Mucosa of rectum (tissue), 2 donors: Measurements from ENCODE around the gene IGSF10.

Source experiments
- H3K27ac ChIP-seq, 2 donors: one replicate each; pipeline ENCODE4 v1.7.0; 2013; ENCODE audit warnings: inconsistent platforms in 2 of 2, low read depth in 2 of 2, low read length in 2 of 2
- H3K27me3 ChIP-seq, 2 donors: one replicate each; pipeline ENCODE4 v1.7.0; 2013; ENCODE audit warnings: low read length in 2 of 2; ENCODE audit not compliant: control insufficient read depth in 2 of 2, insufficient read depth in 2 of 2
- H3K36me3 ChIP-seq, 2 donors: one replicate each; pipeline ENCODE4 v1.7.0; 2013; ENCODE audit warnings: low read length in 2 of 2; ENCODE audit not compliant: control insufficient read depth in 2 of 2, insufficient read depth in 2 of 2
- H3K4me1 ChIP-seq, 2 donors: one replicate each; pipeline ENCODE4 v1.7.0; 2013; ENCODE audit warnings: low read length in 2 of 2, mild to moderate bottlenecking in 1 of 2; ENCODE audit not compliant: control insufficient read depth in 2 of 2, insufficient read depth in 2 of 2
- H3K4me3 ChIP-seq, 2 donors: one replicate each; pipeline ENCODE4 v1.7.0; 2013; ENCODE audit warnings: low read length in 2 of 2
- H3K9ac ChIP-seq, 2 donors: one replicate each; pipeline ENCODE4 v1.7.0; 2013; ENCODE audit warnings: low read length in 2 of 2, low read depth in 1 of 2, mild to moderate bottlenecking in 1 of 2
- H3K9me3 ChIP-seq, 2 donors: one replicate each; pipeline ENCODE4 v1.7.0; 2013; ENCODE audit warnings: low read length in 2 of 2; ENCODE audit not compliant: control insufficient read depth in 2 of 2
- donor health status: healthy.
- donor health status: Normal muscosa, but diverticular disease.

Gene IGSF10

GRCh38 chr3:151462991-151463390 lies 2.1 kb upstream of the IGSF10 start:
- Histone ChIP-seq H3K9ac (no peak overlapping the region), H3K36me3 (no peaks in the 10 kb centered on the region), H3K9me3 (no peaks in the 10 kb centered on the region), H3K27ac (no peak overlapping the region), H3K4me3 (no peak overlapping the region), H3K4me1 (no peaks in the 10 kb centered on the region), H3K27me3 (peaks cover 0 to 5% of the 10 kb centered on the region in 2 donors)

- no peak overlapping the region for H3K4me3 ChIP-seq
Observed at GRCh38 chr3:151462278-151462780, 1.5 kb upstream of the IGSF10 start.

GRCh38 chr3:151460228-151460627 lies 633 bp downstream of the IGSF10 start:
- H3K36me3 ChIP-seq, result no peaks in the 10 kb centered on the region
- no peak overlapping the region for H3K9ac ChIP-seq
- no peaks in the 10 kb centered on the region for H3K4me1 ChIP-seq
- no peak overlapping the region for H3K27ac ChIP-seq
- H3K9me3 ChIP-seq, result no peaks in the 10 kb centered on the region
- peak overlapping the region in 1 of 2 donors; percentile 64 for H3K4me3 ChIP-seq
- peaks cover 0 to 5% of the 10 kb centered on the region in 2 donors for H3K27me3 ChIP-seq

More at GRCh38 chr3:151462278-151462780, 1.5 kb upstream of the IGSF10 start:
- H3K36me3 ChIP-seq, result no peaks in the 10 kb centered on the region
- no peaks in the 10 kb centered on the region for H3K9me3 ChIP-seq
- peaks cover 0 to 5% of the 10 kb centered on the region in 2 donors for H3K27me3 ChIP-seq
- no peak overlapping the region for H3K27ac ChIP-seq
- H3K9ac ChIP-seq, result no peak overlapping the region
- no peaks in the 10 kb centered on the region for H3K4me1 ChIP-seq

GRCh38 chr3:151459358-151459757 lies 1.5 kb downstream of the IGSF10 start:
- no peaks in the 10 kb centered on the region for H3K36me3 ChIP-seq
- H3K27me3 ChIP-seq, result peaks cover 0 to 5% of the 10 kb centered on the region in 2 donors
- H3K4me3 ChIP-seq, result no peak overlapping the region
- no peaks in the 10 kb centered on the region for H3K4me1 ChIP-seq
- H3K9ac ChIP-seq, result no peak overlapping the region
- H3K9me3 ChIP-seq, result no peaks in the 10 kb centered on the region
- no peak overlapping the region for H3K27ac ChIP-seq

- no peak overlapping the region for H3K9ac ChIP-seq
- H3K9me3 ChIP-seq, result no peaks in the 10 kb centered on the region
- no peak overlapping the region for H3K4me3 ChIP-seq
- H3K36me3 ChIP-seq, result no peaks in the 10 kb centered on the region
- no peak overlapping the region for H3K27ac ChIP-seq
- H3K27me3 ChIP-seq, result peaks cover 0 to 3% of the 10 kb centered on the region in 2 donors
- H3K4me1 ChIP-seq, result no peaks in the 10 kb centered on the region
Observed at GRCh38 chr3:151456065-151456464, 4.8 kb downstream of the IGSF10 start.

- H3K4me1 ChIP-seq, result no peaks in the 10 kb centered on the region
- peaks cover 0 to 2% of the 10 kb centered on the region in 2 donors for H3K27me3 ChIP-seq
- H3K9me3 ChIP-seq, result no peaks in the 10 kb centered on the region
- no peaks in the 10 kb centered on the region for H3K36me3 ChIP-seq
- peak overlapping the region in 1 of 2 donors; percentile 15 for H3K27ac ChIP-seq
- no peak overlapping the region for H3K9ac ChIP-seq
- H3K4me3 ChIP-seq, result no peak overlapping the region
Observed at GRCh38 chr3:151452841-151453240, 8.0 kb downstream of the IGSF10 start.

GRCh38 chr3:151452368-151452767 lies 8.5 kb downstream of the IGSF10 start:
- H3K9me3 ChIP-seq, result no peaks in the 10 kb centered on the region
- H3K9ac ChIP-seq, result no peak overlapping the region
- H3K27ac ChIP-seq, result peak overlapping the region in 1 of 2 donors; percentile 15
- H3K4me3 ChIP-seq, result no peak overlapping the region
- H3K27me3 ChIP-seq, result peaks cover 0 to 2% of the 10 kb centered on the region in 2 donors
- H3K36me3 ChIP-seq, result no peaks in the 10 kb centered on the region
- H3K4me1 ChIP-seq, result no peaks in the 10 kb centered on the region

- no peak overlapping the region for H3K4me3 ChIP-seq
- H3K36me3 ChIP-seq, result no peaks in the 10 kb centered on the region
- no peak overlapping the region for H3K9ac ChIP-seq
- H3K27ac ChIP-seq, result no peak overlapping the region
- no peaks in the 10 kb centered on the region for H3K9me3 ChIP-seq
- no peaks in the 10 kb centered on the region for H3K4me1 ChIP-seq
- peaks cover 0 to 2% of the 10 kb centered on the region in 2 donors for H3K27me3 ChIP-seq
Observed at GRCh38 chr3:151446002-151446340, 14.9 kb downstream of the IGSF10 start.

GRCh38 chr3:151445273-151446001 lies 15.4 kb downstream of the IGSF10 start:
- H3K27me3 ChIP-seq, result peaks cover 0 to 2% of the 10 kb centered on the region in 2 donors
- no peaks in the 10 kb centered on the region for H3K9me3 ChIP-seq
- H3K4me1 ChIP-seq, result no peaks in the 10 kb centered on the region
- no peak overlapping the region for H3K4me3 ChIP-seq
- no peak overlapping the region for H3K9ac ChIP-seq
- H3K36me3 ChIP-seq, result no peaks in the 10 kb centered on the region
- no peak overlapping the region for H3K27ac ChIP-seq

GRCh38 chr3:151443583-151443982 lies 17.3 kb downstream of the IGSF10 start:
- no peaks in the 10 kb centered on the region for H3K36me3 ChIP-seq
- no peak overlapping the region for H3K9ac ChIP-seq
- no peaks in the 10 kb centered on the region for H3K27me3 ChIP-seq
- H3K4me1 ChIP-seq, result no peaks in the 10 kb centered on the region
- H3K9me3 ChIP-seq, result no peaks in the 10 kb centered on the region
- no peak overlapping the region for H3K4me3 ChIP-seq
- no peak overlapping the region for H3K27ac ChIP-seq
